GM18526 (cell line): ENCODE measurements around the gene TTC7B.

Source experiments
- POLR2A ChIP-seq: IDR thresholded peaks from 3 replicates; pipeline ENCODE4 v1.6.1; 2011; ENCODE audit not compliant: insufficient read length; ENCODE audit errors: extremely low read depth

TTC7B gene

GRCh38 chr14:90552465-90553297 is 263.5 kb downstream of the TTC7B start:
- TF ChIP-seq POLR2A, result no peak

- no peak for TF ChIP-seq POLR2A
Observed at GRCh38 chr14:90551733-90552464, 264.3 kb downstream of the TTC7B start.

- no peak for TF ChIP-seq POLR2A
Observed at GRCh38 chr14:90551070-90551704, 265.0 kb downstream of the TTC7B start.

GRCh38 chr14:90549794-90550641 is 266.2 kb downstream of the TTC7B start:
- no peak for TF ChIP-seq POLR2A

GRCh38 chr14:90548455-90548854 is 267.8 kb downstream of the TTC7B start:
- no peak for TF ChIP-seq POLR2A

GRCh38 chr14:90547968-90548367 is 268.3 kb downstream of the TTC7B start:
- no peak for TF ChIP-seq POLR2A

- TF ChIP-seq POLR2A, result no peak
Observed at GRCh38 chr14:90547250-90547649, 269.0 kb downstream of the TTC7B start.

- no peak for TF ChIP-seq POLR2A
Observed at GRCh38 chr14:90546767-90547166, 269.5 kb downstream of the TTC7B start.

GRCh38 chr14:90545966-90546751 is 270.1 kb downstream of the TTC7B start:
- no peak for TF ChIP-seq POLR2A

- TF ChIP-seq POLR2A, result no peak
Observed at GRCh38 chr14:90545382-90545781, 270.8 kb downstream of the TTC7B start.

GRCh38 chr14:90544971-90545370 is 271.3 kb downstream of the TTC7B start:
- TF ChIP-seq POLR2A, result no peak

GRCh38 chr14:90544566-90544965 is 271.7 kb downstream of the TTC7B start:
- TF ChIP-seq POLR2A, result no peak

GRCh38 chr14:90543876-90544275 is 272.4 kb downstream of the TTC7B start:
- no peak for TF ChIP-seq POLR2A

- TF ChIP-seq POLR2A, result no peak
Observed at GRCh38 chr14:90541076-90541634, 275.1 kb downstream of the TTC7B start.
